IPS-15b (cell line): ENCODE data around the gene IFIT2.

Experiments
- H3K27me3 ChIP-seq: one replicate; pipeline ENCODE4 v1.6.1; 2013; ENCODE audit warnings: low read length; ENCODE audit not compliant: control insufficient read depth, insufficient read depth
- H3K36me3 ChIP-seq: one replicate; pipeline ENCODE4 v1.6.1; 2013; ENCODE audit warnings: low read length; ENCODE audit not compliant: control insufficient read depth, insufficient read depth
- H3K4me1 ChIP-seq: one replicate; pipeline ENCODE4 v1.6.1; 2013; ENCODE audit warnings: mild to moderate bottlenecking, low read length; ENCODE audit not compliant: control insufficient read depth, insufficient read depth
- H3K4me3 ChIP-seq: one replicate; pipeline ENCODE4 v1.5.1; 2013; ENCODE audit warnings: low read depth, low read length
- H3K9ac ChIP-seq: one replicate; pipeline ENCODE4 v1.6.1; 2013; ENCODE audit warnings: low read depth, mild to moderate bottlenecking, low read length
- H3K9me3 ChIP-seq: one replicate; pipeline ENCODE4 v1.6.1; 2013; ENCODE audit warnings: mild to moderate bottlenecking, low read length; ENCODE audit not compliant: control insufficient read depth, insufficient read depth

Gene IFIT2

DNA sequence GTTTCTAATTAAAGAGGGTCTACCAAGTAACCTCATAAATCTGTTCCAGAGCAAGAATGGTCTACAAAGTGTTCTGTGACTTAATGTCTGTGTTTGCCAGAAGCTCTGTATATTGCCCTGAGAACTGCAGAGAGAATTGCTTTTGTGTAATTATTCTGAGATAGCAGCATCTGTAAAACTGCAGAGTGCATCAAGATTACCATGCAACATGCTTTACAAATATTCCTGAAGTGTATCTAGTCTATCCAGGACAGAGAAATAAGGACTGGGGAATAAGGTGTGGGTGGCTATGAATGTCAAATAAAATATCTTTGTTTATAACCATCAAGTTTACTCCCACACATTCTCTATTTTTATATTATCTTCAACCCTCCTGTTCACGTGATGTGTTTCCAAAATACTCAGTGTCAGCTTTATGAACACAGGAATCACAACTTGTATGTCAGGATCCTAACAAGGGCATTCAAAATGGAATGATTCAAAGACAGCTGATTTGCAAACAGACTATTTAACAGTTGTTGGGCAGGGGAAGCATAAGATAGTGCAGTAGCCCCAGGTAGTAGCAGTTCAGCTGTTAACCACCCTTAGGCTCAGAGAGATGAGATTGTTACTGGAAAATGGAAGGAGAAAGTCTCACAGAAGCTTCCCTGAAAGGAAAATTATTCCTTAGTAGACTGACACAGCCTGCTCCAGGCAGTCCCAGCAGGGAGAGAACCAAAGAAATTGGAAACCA lies 35.0 kb upstream of the IFIT2 start:
- Histone ChIP-seq H3K4me3 (no peak overlapping the region), H3K36me3 (no peaks in the 10 kb centered on the region), H3K9ac (no peak overlapping the region), H3K27me3 (no peaks in the 10 kb centered on the region), H3K4me1 (no peaks in the 10 kb centered on the region), H3K9me3 (no peaks in the 10 kb centered on the region)

DNA sequence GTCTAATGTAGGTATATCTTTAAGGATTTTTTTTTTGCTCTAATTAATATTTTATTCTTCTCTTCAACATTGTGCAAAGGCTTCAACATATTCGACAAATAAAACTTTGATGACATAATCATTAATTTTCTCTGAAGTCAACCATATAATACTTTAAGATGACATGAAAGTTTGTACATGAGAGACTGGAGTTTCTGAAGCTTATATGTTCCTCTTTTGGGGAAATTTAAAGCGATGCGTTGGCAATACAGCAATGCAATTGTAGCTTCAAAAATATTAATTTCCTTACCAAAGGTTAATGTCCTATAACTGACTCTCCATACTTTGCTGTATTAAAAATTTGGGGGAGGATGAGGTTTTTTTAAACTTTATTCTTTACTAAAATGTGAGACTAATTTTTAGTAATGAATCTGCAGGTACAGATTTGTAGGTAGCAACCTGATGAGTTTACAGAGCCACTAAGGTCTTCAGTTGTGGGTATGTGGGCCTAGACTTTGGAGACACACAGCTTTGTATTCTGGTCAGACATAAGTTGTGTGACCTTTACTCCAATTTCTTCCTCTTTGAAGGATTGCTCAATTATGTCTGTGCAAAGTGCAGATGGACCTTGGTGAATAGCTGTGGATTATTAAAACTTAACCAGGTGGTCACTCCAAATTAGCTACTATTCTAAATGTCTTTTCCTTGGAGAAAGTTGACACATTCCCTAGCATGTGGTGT lies 32.3 kb upstream of the IFIT2 start:
- Histone ChIP-seq H3K27me3 (no peaks in the 10 kb centered on the region), H3K9ac (no peak overlapping the region), H3K4me3 (no peak overlapping the region), H3K36me3 (no peaks in the 10 kb centered on the region), H3K4me1 (no peaks in the 10 kb centered on the region), H3K9me3 (no peaks in the 10 kb centered on the region)

DNA sequence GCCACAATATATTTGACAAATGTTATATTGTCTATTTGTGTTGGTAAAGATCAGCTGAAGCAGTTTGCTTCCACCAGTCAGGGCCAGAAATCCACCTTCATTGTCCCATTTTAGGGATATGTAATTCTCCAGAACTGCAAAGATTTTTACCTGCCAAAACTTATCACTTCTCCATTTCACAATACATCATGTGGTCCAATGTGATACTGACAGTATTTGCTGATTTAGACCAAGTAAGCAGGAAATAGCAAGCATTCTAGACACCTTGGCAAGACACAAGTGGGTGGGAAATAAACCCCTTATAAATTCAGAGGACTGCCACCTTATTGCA lies 31.7 kb upstream of the IFIT2 start:
- Histone ChIP-seq H3K9me3 (no peaks in the 10 kb centered on the region), H3K9ac (no peak overlapping the region), H3K36me3 (no peaks in the 10 kb centered on the region), H3K27me3 (no peaks in the 10 kb centered on the region), H3K4me3 (no peak overlapping the region), H3K4me1 (no peaks in the 10 kb centered on the region)

DNA sequence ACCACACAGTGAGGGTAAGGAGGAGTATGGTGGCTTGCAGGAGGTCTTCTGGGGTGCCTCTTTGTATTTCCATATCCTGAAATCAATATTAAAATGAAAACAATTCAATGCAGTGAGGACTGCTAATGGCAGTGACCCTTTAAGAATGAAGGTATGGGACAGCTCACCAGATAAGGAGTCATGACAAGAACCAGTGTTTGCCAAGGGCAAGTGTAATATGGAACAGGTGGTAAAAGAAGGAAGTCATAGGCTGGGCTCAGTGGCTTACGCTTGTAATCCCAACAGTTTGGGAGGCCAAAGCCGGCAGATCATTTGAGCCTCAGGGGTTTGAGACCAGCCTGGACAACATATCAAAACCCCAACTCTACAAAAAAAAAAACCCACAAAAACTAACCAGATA lies 30.3 kb upstream of the IFIT2 start:
- Histone ChIP-seq H3K9ac (no peak overlapping the region), H3K27me3 (no peaks in the 10 kb centered on the region), H3K4me3 (no peak overlapping the region), H3K36me3 (no peaks in the 10 kb centered on the region), H3K9me3 (no peaks in the 10 kb centered on the region), H3K4me1 (no peaks in the 10 kb centered on the region)

- Histone ChIP-seq H3K9ac (no peak overlapping the region), H3K36me3 (no peaks in the 10 kb centered on the region), H3K4me3 (no peak overlapping the region), H3K27me3 (no peaks in the 10 kb centered on the region), H3K9me3 (no peaks in the 10 kb centered on the region), H3K4me1 (no peaks in the 10 kb centered on the region)
Measured at GRCh38 chr10:89273680-89274079, 28.2 kb upstream of the IFIT2 start.

DNA sequence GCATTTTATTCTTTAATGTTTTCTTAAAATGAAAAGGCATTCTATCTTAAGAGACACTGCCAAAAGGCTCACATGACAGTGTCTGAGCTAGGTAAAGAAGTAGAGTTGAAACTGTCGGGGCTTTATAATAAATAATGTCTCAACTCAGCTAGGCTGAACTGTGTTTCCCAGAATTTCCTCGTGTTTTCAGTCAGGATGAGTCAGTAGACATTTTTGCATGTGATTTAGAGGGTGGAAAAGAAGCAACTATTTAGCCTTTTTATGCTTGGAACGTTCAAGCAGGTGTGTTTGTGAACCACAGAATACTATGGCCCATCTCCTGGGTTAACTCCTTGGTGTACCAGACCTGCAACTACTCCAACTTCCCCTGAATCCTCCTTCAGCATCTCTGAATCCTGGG lies 26.9 kb upstream of the IFIT2 start:
- Histone ChIP-seq H3K9me3 (no peaks in the 10 kb centered on the region), H3K4me3 (no peak overlapping the region), H3K4me1 (no peaks in the 10 kb centered on the region), H3K36me3 (no peaks in the 10 kb centered on the region), H3K27me3 (no peaks in the 10 kb centered on the region), H3K9ac (no peak overlapping the region)

DNA sequence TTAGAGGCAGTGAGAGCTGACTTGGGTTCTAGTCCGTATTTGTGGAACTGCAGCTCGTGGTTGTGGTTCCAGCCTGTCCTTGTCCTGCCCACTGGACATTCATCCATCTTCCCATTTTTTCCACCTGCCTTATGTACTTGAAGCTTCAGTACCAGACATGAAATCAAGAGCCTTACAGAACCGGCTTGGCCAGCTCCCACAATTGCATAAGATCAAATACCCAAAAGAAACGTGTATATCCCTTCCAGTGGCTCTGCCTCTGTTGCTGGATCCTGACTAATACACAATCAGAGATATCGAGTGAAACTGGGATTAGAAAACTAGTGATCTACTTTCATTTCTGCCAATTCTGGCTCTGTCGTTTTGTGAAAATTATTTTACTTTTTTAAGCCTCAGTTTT lies 26.5 kb upstream of the IFIT2 start:
- H3K36me3 ChIP-seq = no peaks in the 10 kb centered on the region
- no peaks in the 10 kb centered on the region for H3K4me1 ChIP-seq

GRCh38 chr10:89278034-89278535 lies 23.8 kb upstream of the IFIT2 start:
- Histone ChIP-seq H3K9ac (no peak overlapping the region), H3K27me3 (no peaks in the 10 kb centered on the region), H3K4me3 (no peak overlapping the region), H3K4me1 (no peaks in the 10 kb centered on the region), H3K36me3 (no peaks in the 10 kb centered on the region), H3K9me3 (no peaks in the 10 kb centered on the region)

More for the DNA sequence above, 26.5 kb upstream of the IFIT2 start:
- no peaks in the 10 kb centered on the region for H3K27me3 ChIP-seq
- no peaks in the 10 kb centered on the region for H3K9me3 ChIP-seq
- H3K4me3 ChIP-seq = no peak overlapping the region
- H3K9ac ChIP-seq = no peak overlapping the region

GRCh38 chr10:89278900-89279392 lies 22.9 kb upstream of the IFIT2 start:
- Histone ChIP-seq H3K9ac (no peak overlapping the region), H3K4me1 (peaks cover 5% of the 10 kb centered on the region), H3K9me3 (no peaks in the 10 kb centered on the region), H3K27me3 (no peaks in the 10 kb centered on the region), H3K36me3 (no peaks in the 10 kb centered on the region), H3K4me3 (no peak overlapping the region)

DNA sequence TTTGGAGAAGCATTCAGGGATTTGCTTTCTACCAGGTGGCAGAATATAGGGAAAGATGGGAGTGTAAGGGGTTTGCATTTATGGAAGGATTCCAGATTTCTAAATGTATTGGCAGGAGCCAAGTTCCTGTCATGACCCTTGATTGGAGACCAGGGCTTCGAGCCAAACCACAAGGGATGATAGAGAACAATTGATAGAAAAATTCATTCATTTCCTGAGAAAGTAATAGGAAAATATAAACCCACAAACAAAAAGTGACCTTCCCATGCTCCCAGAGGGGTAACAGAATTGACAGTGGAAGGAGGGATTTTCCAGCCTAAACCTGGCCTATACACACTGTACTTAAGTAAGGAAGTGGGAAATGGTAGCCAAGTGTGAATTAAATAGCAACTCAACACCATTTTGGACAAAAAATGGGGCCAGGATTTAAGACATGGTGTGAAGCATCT lies 22.4 kb upstream of the IFIT2 start:
- no peaks in the 10 kb centered on the region for H3K9me3 ChIP-seq
- H3K36me3 ChIP-seq = no peaks in the 10 kb centered on the region
- H3K4me3 ChIP-seq = no peak overlapping the region
- H3K27me3 ChIP-seq = no peaks in the 10 kb centered on the region
- peaks cover 8% of the 10 kb centered on the region for H3K4me1 ChIP-seq
- no peak overlapping the region for H3K9ac ChIP-seq

DNA sequence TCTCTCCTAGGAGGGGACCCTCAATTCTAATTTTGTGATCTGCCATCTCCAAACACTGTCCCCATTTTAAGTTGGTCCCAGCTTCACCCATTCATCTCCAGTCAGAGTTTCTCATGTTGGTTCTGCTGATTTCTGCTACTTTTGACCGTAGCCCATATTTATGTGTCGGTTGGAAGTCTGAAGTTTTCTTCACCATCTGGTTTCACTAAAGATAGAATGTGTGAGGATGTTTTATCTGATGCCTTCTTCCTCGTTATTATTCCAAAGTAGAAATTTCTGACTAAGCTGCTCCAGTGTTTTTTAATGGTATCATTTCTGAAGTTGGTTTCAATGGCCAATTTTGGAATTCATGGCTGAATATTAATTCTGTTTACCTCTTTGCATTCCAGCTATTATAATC lies 21.3 kb upstream of the IFIT2 start:
- Histone ChIP-seq H3K27me3 (no peaks in the 10 kb centered on the region), H3K4me1 (peaks cover 8% of the 10 kb centered on the region), H3K36me3 (no peaks in the 10 kb centered on the region), H3K9ac (no peak overlapping the region), H3K9me3 (no peaks in the 10 kb centered on the region), H3K4me3 (no peak overlapping the region)
